Naive thymus-derived CD4-positive, alpha-beta T cell (primary cell): ENCODE results near the gene JAKMIP2. TPM values are rescaled to one million over a fixed set of nuclear protein-coding genes. Genes with fewer than 3 reads are reported as not detected.

Experiments used
- ATAC-seq: fragments of 150-1000 bp; cut with Tn5 transposase; 2 replicates; pipeline ENCODE4 v1.10.0; 2021; ENCODE audit warnings: mild to moderate bottlenecking, moderate library complexity
- CTCF ChIA-PET: fragments of 350-600 bp; sonication (Branson Sonifier 250); formaldehyde crosslinking; loops from one replicate; lab custom pipeline; 2021; ENCODE audit warnings: antibody characterized with exemption; lab: Charles Lee
- POLR2A ChIA-PET: fragments of 350-600 bp; sonication (Branson Sonifier 250); formaldehyde crosslinking; loops from one replicate; lab custom pipeline; 2021; ENCODE audit warnings: antibody characterized with exemption, inconsistent platforms; lab: Charles Lee
- DNase-seq, 9 donors: peaks; one replicate each; pipeline versions ENCODE4 v3.0.0 to v3.0.0-alpha.2; 2020 to 2022; ENCODE audit warnings: mixed read lengths in 1 of 9
- H3K27ac ChIP-seq: one replicate; pipeline ENCODE4 v1.7.0; 2013; ENCODE audit warnings: mild to moderate bottlenecking, low read depth, low read length, moderate library complexity
- H3K27me3 ChIP-seq, 2 donors: one replicate each; pipeline ENCODE4 v1.7.0; 2013; ENCODE audit warnings: low read length in 2 of 2, mild to moderate bottlenecking in 2 of 2, moderate library complexity in 2 of 2; ENCODE audit not compliant: control insufficient read depth in 2 of 2, insufficient read depth in 2 of 2
- H3K36me3 ChIP-seq, 3 experiments: 1 replicate in 2 of 3; 2 replicates in 1 of 3; pipeline ENCODE4 v1.7.0; 2013; ENCODE audit warnings: low read length in 3 of 3, mild to moderate bottlenecking in 3 of 3, moderate library complexity in 1 of 3; ENCODE audit not compliant: insufficient read depth in 3 of 3, control insufficient read depth in 2 of 3
- H3K4me1 ChIP-seq, 2 donors: one replicate each; pipeline ENCODE4 v1.7.0; 2013; ENCODE audit warnings: low read length in 2 of 2, mild to moderate bottlenecking in 2 of 2, moderate library complexity in 1 of 2; ENCODE audit not compliant: control insufficient read depth in 2 of 2, insufficient read depth in 2 of 2
- H3K4me3 ChIP-seq: 2 replicates; pipeline ENCODE4 v1.7.0; 2013; ENCODE audit warnings: mild to moderate bottlenecking, low read length
- H3K9me3 ChIP-seq, 3 experiments: 1 replicate in 2 of 3; 2 replicates in 1 of 3; pipeline ENCODE4 v1.7.0; 2013; ENCODE audit warnings: low read length in 3 of 3; ENCODE audit not compliant: control insufficient read depth in 2 of 3
- H3K27ac Mint-ChIP-seq, 9 donors: one replicate each; pipeline ENCODE4 v1.8.0; 2020 to 2022; ENCODE audit warnings: mixed read lengths in 9 of 9, mild to moderate bottlenecking in 8 of 9, moderate library complexity in 5 of 9, inconsistent platforms in 2 of 9
- H3K27me3 Mint-ChIP-seq, 5 donors: one replicate each; pipeline ENCODE4 v1.8.0; 2021 to 2022; ENCODE audit warnings: mixed read lengths in 5 of 5, mild to moderate bottlenecking in 1 of 5
- H3K36me3 Mint-ChIP-seq, 5 donors: one replicate each; pipeline ENCODE4 v1.8.0; 2020 to 2022; ENCODE audit warnings: mixed read lengths in 5 of 5, mild to moderate bottlenecking in 3 of 5, inconsistent platforms in 1 of 5
- H3K4me1 Mint-ChIP-seq, 7 donors: one replicate each; pipeline ENCODE4 v1.8.0; 2020 to 2022; ENCODE audit warnings: mixed read lengths in 7 of 7, mild to moderate bottlenecking in 3 of 7, inconsistent platforms in 1 of 7
- H3K4me3 Mint-ChIP-seq, 10 donors: one replicate each; pipeline ENCODE4 v1.8.0; 2020 to 2022; ENCODE audit warnings: mild to moderate bottlenecking in 10 of 10, mixed read lengths in 10 of 10, moderate library complexity in 6 of 10, inconsistent platforms in 2 of 10
- H3K9me3 Mint-ChIP-seq, 11 donors: one replicate each; pipeline ENCODE4 v1.8.0; 2020 to 2022; ENCODE audit warnings: mixed read lengths in 11 of 11, mild to moderate bottlenecking in 4 of 11, inconsistent platforms in 1 of 11, moderate library complexity in 1 of 11
- intact Hi-C, 2 donors: fragments of 100-400 bp; cut with micrococcal nuclease; formaldehyde crosslinking; loops; one replicate each; pipeline ENCODE4 v1.15.1; 2023
- polyA plus RNA-seq, 2 donors: library from polyadenylated mRNA; unstranded; fragments of 300-500 nt; fragmentation: Illumina TruSeq; gene quantifications; one replicate each; pipeline ENCODE4 v1.2.3, GENCODE V29; 2021
- total RNA-seq, 6 experiments: library from RNA in 5 of 6; stranded (reverse) in 5 of 6; gene quantifications; 1 replicate in 5 of 6; 2 replicates in 1 of 6; pipeline ENCODE4 v1.2.3 and lab custom pipeline; 2021 to 2026

The JAKMIP2 gene
- total and polyA plus RNA-seq, 7 experiments from 2014 or later: 0.16 to 4.5 (median 0.88) TPM

DNA sequence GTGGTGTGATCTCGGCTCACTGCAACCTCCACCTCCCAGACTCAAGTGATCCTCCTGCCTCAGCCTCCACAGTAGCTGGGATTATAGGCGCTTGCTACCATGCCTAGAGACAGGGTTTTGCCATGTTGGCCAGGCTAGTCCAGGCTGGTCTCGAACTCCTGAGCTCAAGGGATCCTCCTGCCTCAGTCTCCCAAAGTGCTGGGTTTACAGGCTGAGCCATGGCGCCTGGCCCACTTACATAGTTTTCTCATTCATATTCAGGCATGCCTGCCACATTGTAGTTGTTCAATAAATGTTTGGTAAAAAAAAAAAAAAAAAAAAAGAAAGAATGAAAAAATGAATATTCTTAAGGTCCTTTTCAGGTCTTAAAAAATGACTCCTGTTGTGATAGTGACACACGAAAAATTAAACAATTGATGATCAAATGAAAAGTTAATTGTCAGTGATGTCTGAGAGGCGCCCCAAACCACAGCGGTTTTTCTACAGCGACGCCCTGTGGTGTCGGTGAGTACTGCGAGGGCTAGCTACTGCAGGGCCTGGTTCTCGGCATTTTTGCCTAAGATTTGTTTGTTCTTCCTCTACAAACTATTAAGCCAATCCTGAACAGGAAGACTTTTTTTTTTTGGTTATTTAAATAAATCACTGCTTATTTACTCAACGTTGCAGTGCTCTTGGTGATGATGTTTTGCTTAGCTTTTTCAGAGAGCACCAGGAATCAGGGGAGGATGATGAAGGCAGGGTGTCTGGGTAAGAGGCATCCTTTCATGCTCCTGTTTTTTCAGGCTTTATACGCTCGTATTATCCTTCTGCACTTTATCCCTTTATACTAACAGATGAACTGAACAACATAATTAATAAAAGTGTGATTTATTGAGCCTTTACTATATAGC, 205.6 kb downstream of the JAKMIP2 start:
- H3K27ac ChIP-seq: no peak overlapping the region
- DNase-seq (peak in 1 of 9 donors; percentile 54), ATAC-seq (peak; percentile 42)
- H3K27me3 ChIP-seq: no peaks in the 10 kb centered on the region
- ChIA-PET CTCF (interaction anchor here (0.6 kb wide), 1 partner anchor 483 kb away, joined by 4 read pairs; no protein-coding TSS in a partner anchor), POLR2A (no interaction called here)
- Mint-ChIP-seq H3K36me3 (peaks cover 0 to 4% (median 0%) of the 10 kb centered on the region in 5 donors), H3K27me3 (peaks cover 0 to 6% (median 5%) of the 10 kb centered on the region in 5 donors), H3K9me3 (peaks cover 0 to 25% (median 6%) of the 10 kb centered on the region in 11 donors), H3K4me1 (no peaks in the 10 kb centered on the region), H3K4me3 (no peak overlapping the region), H3K27ac (no peak overlapping the region)
- H3K36me3 ChIP-seq: no peaks in the 10 kb centered on the region
- H3K4me1 ChIP-seq: no peaks in the 10 kb centered on the region
- H3K9me3 ChIP-seq: no peaks in the 10 kb centered on the region
- H3K4me3 ChIP-seq: no peak overlapping the region
- intact Hi-C loops: loop anchor here in 1 of 2 donors (5.0 kb wide), 2 partner anchors 125 to 355 kb away; no protein-coding TSS in a partner anchor

DNA sequence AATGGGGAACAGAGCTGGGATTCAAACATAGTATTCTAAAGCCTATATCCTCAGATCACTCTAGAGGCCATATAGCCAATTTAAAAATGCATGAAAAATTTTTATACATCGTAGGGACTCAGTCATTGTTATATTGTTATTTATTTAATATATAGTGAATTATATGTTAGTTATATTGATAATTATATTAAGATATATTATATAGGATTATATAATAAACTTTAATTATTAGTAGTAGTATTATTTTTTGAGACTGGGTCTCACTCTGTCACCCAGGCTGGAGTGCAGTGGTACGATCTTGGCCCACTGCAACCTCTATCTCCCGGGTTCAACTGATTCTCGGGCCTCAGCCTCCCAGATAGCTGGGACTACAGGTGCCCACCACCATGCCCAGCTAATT, 206.9 kb downstream of the JAKMIP2 start:
- Mint-ChIP-seq H3K9me3 (peaks cover 0 to 17% (median 5%) of the 10 kb centered on the region in 11 donors), H3K4me3 (no peak overlapping the region), H3K4me1 (no peaks in the 10 kb centered on the region), H3K27me3 (peaks cover 0 to 6% (median 5%) of the 10 kb centered on the region in 5 donors), H3K36me3 (peaks cover 0 to 4% (median 0%) of the 10 kb centered on the region in 5 donors), H3K27ac (no peak overlapping the region)
- no peaks in the 10 kb centered on the region for H3K36me3 ChIP-seq
- ChIA-PET POLR2A (no interaction called here), CTCF (interaction anchor here (0.6 kb wide), 1 partner anchor 54 kb away, joined by 5 read pairs; no protein-coding TSS in a partner anchor)
- DNase-seq (no peak), ATAC-seq (no peak)
- H3K27ac ChIP-seq: no peak overlapping the region
- intact Hi-C loops: loop anchor here in 1 of 2 donors (5.0 kb wide), 2 partner anchors 123 to 353 kb away; no protein-coding TSS in a partner anchor
- H3K27me3 ChIP-seq: no peaks in the 10 kb centered on the region
- H3K4me1 ChIP-seq: no peaks in the 10 kb centered on the region
- no peaks in the 10 kb centered on the region for H3K9me3 ChIP-seq
- H3K4me3 ChIP-seq: no peak overlapping the region

DNA sequence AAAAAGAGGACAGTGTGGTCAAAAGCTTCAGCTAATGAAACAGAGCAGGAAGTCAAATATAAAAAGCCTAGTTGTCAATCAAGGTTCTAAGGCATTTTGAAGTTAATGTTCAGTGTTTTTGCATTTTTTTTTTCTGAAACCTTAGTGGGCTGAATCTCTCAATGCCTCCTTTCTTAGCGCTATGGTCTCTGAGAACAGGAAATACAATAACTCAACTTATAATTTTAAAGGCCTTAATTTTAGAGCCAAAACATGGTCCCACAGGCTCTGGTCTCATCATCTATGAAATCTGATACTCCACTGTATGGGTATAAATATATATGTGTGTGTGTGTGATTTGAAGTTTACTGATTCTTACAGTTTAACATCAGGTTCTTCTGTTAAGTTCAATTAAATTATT, 209.3 kb downstream of the JAKMIP2 start:
- Mint-ChIP-seq H3K27me3 (peaks cover 0 to 5% (median under 1%) of the 10 kb centered on the region in 5 donors), H3K9me3 (peaks cover 0 to 4% (median 0%) of the 10 kb centered on the region in 11 donors), H3K27ac (no peak overlapping the region), H3K36me3 (no peaks in the 10 kb centered on the region), H3K4me1 (no peaks in the 10 kb centered on the region), H3K4me3 (no peak overlapping the region)
- Histone ChIP-seq H3K27ac (no peak overlapping the region), H3K4me3 (no peak overlapping the region), H3K27me3 (no peaks in the 10 kb centered on the region), H3K9me3 (no peaks in the 10 kb centered on the region), H3K36me3 (no peaks in the 10 kb centered on the region), H3K4me1 (no peaks in the 10 kb centered on the region)
- ATAC-seq (no peak), DNase-seq (no peak)
- CTCF ChIA-PET: no interaction called here
- POLR2A ChIA-PET: no interaction called here
- intact Hi-C loops: no loop called here

DNA sequence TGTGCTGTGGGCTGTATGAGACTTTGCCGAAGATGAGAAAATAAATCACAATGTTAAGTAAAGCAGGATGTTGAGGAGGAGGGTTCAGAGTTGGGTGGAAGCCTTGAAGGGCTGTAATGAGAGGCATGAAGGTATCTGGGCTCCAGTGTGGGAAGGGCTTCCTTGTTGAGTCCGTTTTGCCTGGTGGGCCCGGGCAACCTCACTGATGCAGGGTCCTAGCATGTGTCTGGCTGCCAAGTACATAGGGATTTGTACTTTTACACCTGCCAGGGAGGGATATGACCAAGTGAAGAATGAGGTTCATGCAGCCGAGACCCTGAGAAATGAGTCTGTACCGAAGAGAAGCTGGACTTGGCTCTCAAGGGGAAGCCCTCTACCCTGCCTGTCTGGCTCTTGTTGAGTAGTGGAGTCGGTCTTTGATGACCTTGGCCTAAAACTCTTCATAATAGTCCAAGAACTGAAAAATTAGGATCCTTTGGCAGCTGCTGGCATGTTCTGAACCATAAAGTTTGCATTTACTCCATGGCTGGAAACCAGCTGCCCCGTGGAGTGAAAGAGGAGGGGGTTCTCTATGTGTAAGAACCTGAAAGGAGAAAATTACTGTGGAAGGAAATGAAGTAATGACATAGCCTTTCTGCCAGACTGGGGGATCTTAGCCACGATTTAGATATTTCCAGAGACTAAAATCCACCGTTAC, 213.7 kb downstream of the JAKMIP2 start:
- ChIA-PET POLR2A (no interaction called here), CTCF (no interaction called here)
- H3K27me3 Mint-ChIP-seq: peaks cover 0 to 6% (median 0%) of the 10 kb centered on the region in 5 donors
- intact Hi-C loops: no loop called here
- peaks cover 0 to 3% (median 0%) of the 10 kb centered on the region in 11 donors for H3K9me3 Mint-ChIP-seq
- H3K4me3 ChIP-seq: no peak overlapping the region
- H3K27ac ChIP-seq: no peak overlapping the region
- H3K36me3 ChIP-seq: no peaks in the 10 kb centered on the region
- H3K36me3 Mint-ChIP-seq: no peaks in the 10 kb centered on the region
- DNase-seq (no peak), ATAC-seq (peak; percentile 12)
- H3K4me3 Mint-ChIP-seq: no peak overlapping the region
- no peaks in the 10 kb centered on the region for H3K9me3 ChIP-seq
- no peaks in the 10 kb centered on the region for H3K27me3 ChIP-seq
- no peaks in the 10 kb centered on the region for H3K4me1 ChIP-seq
- H3K4me1 Mint-ChIP-seq: no peaks in the 10 kb centered on the region
- H3K27ac Mint-ChIP-seq: no peak overlapping the region

DNA sequence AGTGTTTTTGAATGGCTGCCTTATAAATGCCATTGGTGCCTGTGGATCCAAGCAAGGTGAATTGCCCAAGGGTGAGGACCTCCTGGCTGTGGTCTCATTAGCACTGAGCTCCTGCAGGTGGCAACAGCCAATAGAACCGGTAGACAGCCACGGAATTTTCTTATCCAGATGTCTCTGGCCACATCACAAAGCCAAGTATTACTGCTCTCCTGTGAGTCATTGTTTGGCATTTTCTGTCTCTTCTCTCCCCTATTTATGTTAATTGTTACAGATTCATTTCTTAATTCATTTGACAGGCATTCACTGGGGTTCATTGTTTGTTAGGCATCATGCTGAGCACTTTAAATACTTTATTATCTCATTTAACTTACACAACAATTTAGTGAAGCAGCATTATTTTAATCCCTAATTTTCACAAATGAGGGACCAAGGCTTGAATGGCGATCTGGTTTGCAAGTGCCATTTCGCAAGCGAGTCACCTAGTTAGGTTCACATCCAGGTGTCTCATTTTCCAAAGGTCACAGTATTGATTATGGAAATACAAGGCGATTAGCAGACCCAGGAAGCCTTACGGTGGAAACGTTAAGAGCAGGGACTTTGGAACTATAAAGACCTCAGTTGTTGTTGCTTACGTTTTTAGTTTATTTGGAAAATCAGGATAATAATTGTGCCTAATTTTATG, 214.5 kb downstream of the JAKMIP2 start:
- H3K4me1 Mint-ChIP-seq: no peaks in the 10 kb centered on the region
- Histone ChIP-seq H3K4me1 (no peaks in the 10 kb centered on the region), H3K27me3 (no peaks in the 10 kb centered on the region), H3K36me3 (no peaks in the 10 kb centered on the region), H3K9me3 (no peaks in the 10 kb centered on the region), H3K4me3 (no peak overlapping the region), H3K27ac (no peak overlapping the region)
- intact Hi-C loops: no loop called here
- CTCF ChIA-PET: no interaction called here
- no peak overlapping the region for H3K27ac Mint-ChIP-seq
- DNase-seq (no peak), ATAC-seq (no peak)
- H3K27me3 Mint-ChIP-seq: peaks cover 0 to 6% (median 0%) of the 10 kb centered on the region in 5 donors
- POLR2A ChIA-PET: no interaction called here
- H3K36me3 Mint-ChIP-seq: no peaks in the 10 kb centered on the region
- H3K4me3 Mint-ChIP-seq: no peak overlapping the region
- H3K9me3 Mint-ChIP-seq: peaks cover 0 to 3% (median 0%) of the 10 kb centered on the region in 11 donors

DNA sequence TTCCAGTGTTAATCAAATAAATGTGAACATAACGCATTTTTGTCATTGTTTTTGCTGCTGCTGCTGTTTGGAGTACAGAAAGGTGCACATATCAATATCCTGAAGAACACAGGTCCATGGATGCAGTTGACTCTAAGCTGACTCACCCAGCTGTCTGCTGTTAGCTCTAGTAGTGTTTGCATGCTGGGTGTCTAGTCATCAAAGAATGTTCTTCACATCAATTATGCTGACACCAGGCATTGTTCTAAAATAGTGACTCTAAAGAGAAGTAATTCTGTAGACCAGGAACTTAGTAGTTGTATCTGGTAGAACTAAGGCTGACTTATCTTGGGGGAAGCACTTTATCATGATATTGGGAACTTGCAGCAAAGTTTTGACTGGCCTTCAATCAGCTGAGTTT, 217.0 kb downstream of the JAKMIP2 start:
- H3K36me3 ChIP-seq: no peaks in the 10 kb centered on the region
- H3K4me1 Mint-ChIP-seq: no peaks in the 10 kb centered on the region
- ATAC-seq (peak; percentile 29), DNase-seq (no peak)
- no peaks in the 10 kb centered on the region for H3K27me3 ChIP-seq
- H3K27ac ChIP-seq: no peak overlapping the region
- no peak overlapping the region for H3K27ac Mint-ChIP-seq
- CTCF ChIA-PET: no interaction called here
- POLR2A ChIA-PET: no interaction called here
- H3K9me3 ChIP-seq: no peaks in the 10 kb centered on the region
- H3K4me1 ChIP-seq: no peaks in the 10 kb centered on the region
- no peak overlapping the region for H3K4me3 Mint-ChIP-seq
- H3K4me3 ChIP-seq: no peak overlapping the region
- H3K36me3 Mint-ChIP-seq: no peaks in the 10 kb centered on the region
- peaks cover 0 to 3% (median 0%) of the 10 kb centered on the region in 11 donors for H3K9me3 Mint-ChIP-seq
- peaks cover 0 to 6% (median 1%) of the 10 kb centered on the region in 5 donors for H3K27me3 Mint-ChIP-seq
- intact Hi-C loops: no loop called here
